Measurements from ENCODE around the gene SRGAP1. TPM values are rescaled to one million over a fixed set of nuclear protein-coding genes. Genes with fewer than 3 reads are reported as not detected.
A peak's percentile ranks its signal among the peaks of the same experiment; 100 is the strongest.

The SRGAP1 gene
- total RNA-seq, 1 donor: 26.1 TPM

GRCh38 chr12:63976902-63977395 is 132.4 kb downstream of the SRGAP1 start:
- H3K4me3 ChIP-seq (ENCODE audit: insufficient read depth, low read length): no peak overlapping the region
- H2AFZ ChIP-seq (ENCODE audit: low read length): no peak overlapping the region
- H3K9me3 ChIP-seq (ENCODE audit: low read depth, low read length): no peaks in the 10 kb centered on the region
- no peak overlapping the region for H3K4me2 ChIP-seq (ENCODE audit: insufficient read depth, low read length)
- H3K36me3 ChIP-seq (ENCODE audit: insufficient read depth, low read length): no peaks in the 10 kb centered on the region
- H4K20me1 ChIP-seq (ENCODE audit: insufficient read depth, low read length): no peaks in the 10 kb centered on the region
- TF ChIP-seq CTCF (IDR thresholded peaks at IDR 0.05; ENCODE audit: extremely low read depth, low read depth, low read length): no peak
- H3K27ac ChIP-seq (ENCODE audit: low read depth, low read length): no peak overlapping the region
- H3K27me3 ChIP-seq (ENCODE audit: insufficient read depth, low read length): no peaks in the 10 kb centered on the region
- peaks cover 83% of the 10 kb centered on the region for H3K79me2 ChIP-seq (ENCODE audit: insufficient read depth, low read length)
- no peak for DNase-seq (ENCODE audit: insufficient read length, low spot score, missing footprints)
- H3K4me1 ChIP-seq (ENCODE audit: insufficient read depth, low read length): peaks cover 11% of the 10 kb centered on the region

- Histone ChIP-seq H2AFZ (ENCODE audit: low read length) (no peak overlapping the region), H3K9me3 (ENCODE audit: low read depth, low read length) (no peaks in the 10 kb centered on the region), H3K27me3 (ENCODE audit: insufficient read depth, low read length) (no peaks in the 10 kb centered on the region), H3K27ac (ENCODE audit: low read depth, low read length) (no peak overlapping the region), H4K20me1 (ENCODE audit: insufficient read depth, low read length) (no peaks in the 10 kb centered on the region), H3K4me3 (ENCODE audit: insufficient read depth, low read length) (no peak overlapping the region), H3K4me1 (ENCODE audit: insufficient read depth, low read length) (peaks cover 11% of the 10 kb centered on the region), H3K4me2 (ENCODE audit: insufficient read depth, low read length) (no peak overlapping the region), H3K79me2 (ENCODE audit: insufficient read depth, low read length) (peaks cover 82% of the 10 kb centered on the region), H3K36me3 (ENCODE audit: insufficient read depth, low read length) (no peaks in the 10 kb centered on the region)
- no peak for DNase-seq (ENCODE audit: insufficient read length, low spot score, missing footprints)
- TF ChIP-seq CTCF (IDR thresholded peaks at IDR 0.05; ENCODE audit: extremely low read depth, low read depth, low read length): no peak
Observed at GRCh38 chr12:63977441-63977840, 132.9 kb downstream of the SRGAP1 start.

- no peak for DNase-seq (ENCODE audit: insufficient read length, low spot score, missing footprints)
- Histone ChIP-seq H3K4me2 (ENCODE audit: insufficient read depth, low read length) (no peak overlapping the region), H3K27me3 (ENCODE audit: insufficient read depth, low read length) (no peaks in the 10 kb centered on the region), H2AFZ (ENCODE audit: low read length) (no peak overlapping the region), H3K4me3 (ENCODE audit: insufficient read depth, low read length) (no peak overlapping the region), H3K9me3 (ENCODE audit: low read depth, low read length) (no peaks in the 10 kb centered on the region), H3K27ac (ENCODE audit: low read depth, low read length) (peak overlapping the region; percentile 46), H4K20me1 (ENCODE audit: insufficient read depth, low read length) (no peaks in the 10 kb centered on the region), H3K79me2 (ENCODE audit: insufficient read depth, low read length) (peaks cover 84% of the 10 kb centered on the region), H3K36me3 (ENCODE audit: insufficient read depth, low read length) (no peaks in the 10 kb centered on the region), H3K4me1 (ENCODE audit: insufficient read depth, low read length) (peaks cover 11% of the 10 kb centered on the region)
- no peak for TF ChIP-seq CTCF (IDR thresholded peaks at IDR 0.05; ENCODE audit: extremely low read depth, low read depth, low read length)
Observed at GRCh38 chr12:63978519-63978918, 134.0 kb downstream of the SRGAP1 start.

- no peaks in the 10 kb centered on the region for H4K20me1 ChIP-seq (ENCODE audit: insufficient read depth, low read length)
- TF ChIP-seq CTCF (IDR thresholded peaks at IDR 0.05; ENCODE audit: extremely low read depth, low read depth, low read length): no peak
- H3K4me2 ChIP-seq (ENCODE audit: insufficient read depth, low read length): no peak overlapping the region
- H3K27ac ChIP-seq (ENCODE audit: low read depth, low read length): no peak overlapping the region
- H3K9me3 ChIP-seq (ENCODE audit: low read depth, low read length): no peaks in the 10 kb centered on the region
- no peak for DNase-seq (ENCODE audit: insufficient read length, low spot score, missing footprints)
- H3K27me3 ChIP-seq (ENCODE audit: insufficient read depth, low read length): no peaks in the 10 kb centered on the region
- peaks cover 3% of the 10 kb centered on the region for H3K36me3 ChIP-seq (ENCODE audit: insufficient read depth, low read length)
- no peak overlapping the region for H2AFZ ChIP-seq (ENCODE audit: low read length)
- H3K4me3 ChIP-seq (ENCODE audit: insufficient read depth, low read length): no peak overlapping the region
- peaks cover 79% of the 10 kb centered on the region for H3K79me2 ChIP-seq (ENCODE audit: insufficient read depth, low read length)
- H3K4me1 ChIP-seq (ENCODE audit: insufficient read depth, low read length): peaks cover 7% of the 10 kb centered on the region
Observed at GRCh38 chr12:63980211-63980610, 135.7 kb downstream of the SRGAP1 start.
